SK-N-MC (cell line): ENCODE results near the gene TMPRSS6.

Experiments used
- DNase-seq: peaks from one replicate; pipeline ENCODE4 v3.0.0-alpha.2; 2011; ENCODE audit warnings: low read depth, low spot score
- H3K27ac ChIP-seq: fragments of 200-600 bp; sonication (generic); 2 replicates; pipeline ENCODE4 v1.5.1; 2016; ENCODE audit warnings: mixed run types
- H3K36me3 ChIP-seq: fragments of 200-600 bp; sonication (generic); 2 replicates; pipeline ENCODE4 v1.6.1; 2017; ENCODE audit warnings: antibody characterized with exemption, low read length, mixed read lengths; ENCODE audit not compliant: insufficient read depth
- H3K4me3 ChIP-seq: fragments of 200-600 bp; sonication (generic); 2 replicates; pipeline ENCODE4 v1.5.1; 2016
- H3K9ac ChIP-seq: fragments of 200-600 bp; sonication (generic); 2 replicates; pipeline ENCODE4 v1.8.0; 2017; ENCODE audit warnings: mixed run types, mixed read lengths; ENCODE audit not compliant: insufficient read length
- H3K9me3 ChIP-seq: fragments of 200-600 bp; sonication (generic); 2 replicates; pipeline ENCODE4 v1.6.1; 2017; ENCODE audit warnings: low read depth, mild to moderate bottlenecking, antibody characterized with exemption, low read length, moderate library complexity, mixed read lengths
- EZH2 ChIP-seq: fragments of 200-600 bp; sonication (generic); IDR thresholded peaks from one replicate; pipeline ENCODE4 v1.6.1; 2017; ENCODE audit warnings: antibody characterized with exemption
- FOXP2 ChIP-seq: optimal IDR thresholded peaks from 2 replicates; pipeline ENCODE3; 2011; ENCODE audit warnings: mild to moderate bottlenecking, moderate library complexity; ENCODE audit not compliant: insufficient read depth; ENCODE audit errors: extremely low read length, control extremely low read depth
- POLR2AphosphoS5 ChIP-seq: IDR thresholded peaks from 2 replicates; pipeline ENCODE4 v1.6.1; 2012; ENCODE audit warnings: mild to moderate bottlenecking, low read depth, low read length, borderline replicate concordance

TMPRSS6 gene

GRCh38 chr22:37090920-37091695 lies 18.4 kb downstream of the TMPRSS6 start:
- Histone ChIP-seq H3K36me3 (no peaks in the 10 kb centered on the region), H3K9ac (no peak overlapping the region), H3K9me3 (no peaks in the 10 kb centered on the region), H3K27ac (no peak overlapping the region), H3K4me3 (no peak overlapping the region)
- no peak for DNase-seq
- TF ChIP-seq POLR2AphosphoS5 = no peak

DNA sequence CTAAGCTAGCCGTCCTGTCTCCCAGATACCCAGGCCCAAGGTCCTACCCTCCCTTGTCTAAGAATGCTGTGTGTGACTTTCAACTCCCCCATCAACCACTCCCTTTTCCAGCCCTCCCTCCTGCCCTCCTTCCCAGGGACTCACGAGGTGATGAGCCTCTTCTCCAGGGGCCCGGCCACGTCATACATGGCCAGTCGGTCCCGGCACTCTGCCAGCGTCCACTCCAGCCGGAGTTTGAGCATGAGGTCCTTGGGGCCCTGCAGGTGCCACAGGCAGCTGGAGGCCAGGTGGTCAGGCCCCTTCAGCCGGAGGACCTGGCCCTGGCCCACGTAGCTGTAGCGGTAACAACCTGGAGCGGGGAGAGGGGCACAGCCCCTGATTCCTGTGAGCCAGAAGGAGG lies 20.1 kb downstream of the TMPRSS6 start:
- H3K9ac ChIP-seq = no peak overlapping the region
- no peak overlapping the region for H3K4me3 ChIP-seq
- TF ChIP-seq POLR2AphosphoS5 (no peak), EZH2 (no peak), FOXP2 (no peak)
- DNase-seq = no peak
- H3K36me3 ChIP-seq = no peaks in the 10 kb centered on the region
- H3K9me3 ChIP-seq = no peaks in the 10 kb centered on the region
- H3K27ac ChIP-seq = no peak overlapping the region

- no peak overlapping the region for H3K9ac ChIP-seq
- DNase-seq = no peak
- H3K36me3 ChIP-seq = no peaks in the 10 kb centered on the region
- H3K9me3 ChIP-seq = no peaks in the 10 kb centered on the region
- no peak overlapping the region for H3K4me3 ChIP-seq
- no peak for TF ChIP-seq EZH2
- TF ChIP-seq POLR2AphosphoS5 = no peak
- TF ChIP-seq FOXP2 = no peak
- H3K27ac ChIP-seq = no peak overlapping the region
Observed at GRCh38 chr22:37088750-37089408, 20.6 kb downstream of the TMPRSS6 start.

GRCh38 chr22:37088108-37088605 lies 21.4 kb downstream of the TMPRSS6 start:
- Histone ChIP-seq H3K36me3 (no peaks in the 10 kb centered on the region), H3K9me3 (no peaks in the 10 kb centered on the region), H3K27ac (no peak overlapping the region), H3K9ac (no peak overlapping the region), H3K4me3 (no peak overlapping the region)
- no peak for DNase-seq
- TF ChIP-seq FOXP2 = no peak
- TF ChIP-seq EZH2 = no peak
- TF ChIP-seq POLR2AphosphoS5 = no peak

GRCh38 chr22:37086184-37086583 lies 23.3 kb downstream of the TMPRSS6 start:
- DNase-seq = no peak

DNA sequence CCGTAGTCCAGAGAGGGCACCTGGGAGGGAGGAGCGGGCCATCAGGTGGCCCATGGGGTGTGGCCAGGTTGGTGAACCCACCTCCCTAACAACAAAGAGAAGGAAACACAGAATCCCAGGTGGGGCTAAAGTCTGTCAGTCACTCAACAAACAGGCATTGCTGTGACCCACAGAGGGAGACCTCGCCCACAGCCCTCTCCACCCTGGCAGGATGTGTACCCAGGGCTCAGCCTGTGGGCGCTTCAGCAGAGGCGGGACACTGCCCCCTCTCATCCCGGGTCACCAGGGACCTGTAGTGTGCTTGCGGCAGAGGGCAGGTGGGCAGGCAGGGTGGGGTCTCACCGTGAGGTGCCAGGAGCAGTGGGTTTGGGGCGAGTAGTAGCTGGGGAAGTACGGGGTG lies 25.1 kb downstream of the TMPRSS6 start:
- DNase-seq = no peak
- TF ChIP-seq FOXP2 = no peak
- TF ChIP-seq EZH2 = no peak
- no peak for TF ChIP-seq POLR2AphosphoS5
- H3K4me3 ChIP-seq = no peak overlapping the region
- no peaks in the 10 kb centered on the region for H3K9me3 ChIP-seq
- no peak overlapping the region for H3K27ac ChIP-seq
- no peak overlapping the region for H3K9ac ChIP-seq
- H3K36me3 ChIP-seq = no peaks in the 10 kb centered on the region

More at GRCh38 chr22:37086184-37086583, 23.3 kb downstream of the TMPRSS6 start:
- no peak for TF ChIP-seq EZH2
- TF ChIP-seq POLR2AphosphoS5 = no peak
- no peak for TF ChIP-seq FOXP2
- no peaks in the 10 kb centered on the region for H3K9me3 ChIP-seq
- H3K9ac ChIP-seq = no peak overlapping the region
- no peaks in the 10 kb centered on the region for H3K36me3 ChIP-seq
- no peak overlapping the region for H3K4me3 ChIP-seq
- no peak overlapping the region for H3K27ac ChIP-seq

GRCh38 chr22:37083914-37084313 lies 25.6 kb downstream of the TMPRSS6 start:
- Histone ChIP-seq H3K36me3 (no peaks in the 10 kb centered on the region), H3K4me3 (no peak overlapping the region), H3K27ac (no peak overlapping the region), H3K9me3 (no peaks in the 10 kb centered on the region), H3K9ac (no peak overlapping the region)
- TF ChIP-seq EZH2 = no peak
- DNase-seq = no peak

DNA sequence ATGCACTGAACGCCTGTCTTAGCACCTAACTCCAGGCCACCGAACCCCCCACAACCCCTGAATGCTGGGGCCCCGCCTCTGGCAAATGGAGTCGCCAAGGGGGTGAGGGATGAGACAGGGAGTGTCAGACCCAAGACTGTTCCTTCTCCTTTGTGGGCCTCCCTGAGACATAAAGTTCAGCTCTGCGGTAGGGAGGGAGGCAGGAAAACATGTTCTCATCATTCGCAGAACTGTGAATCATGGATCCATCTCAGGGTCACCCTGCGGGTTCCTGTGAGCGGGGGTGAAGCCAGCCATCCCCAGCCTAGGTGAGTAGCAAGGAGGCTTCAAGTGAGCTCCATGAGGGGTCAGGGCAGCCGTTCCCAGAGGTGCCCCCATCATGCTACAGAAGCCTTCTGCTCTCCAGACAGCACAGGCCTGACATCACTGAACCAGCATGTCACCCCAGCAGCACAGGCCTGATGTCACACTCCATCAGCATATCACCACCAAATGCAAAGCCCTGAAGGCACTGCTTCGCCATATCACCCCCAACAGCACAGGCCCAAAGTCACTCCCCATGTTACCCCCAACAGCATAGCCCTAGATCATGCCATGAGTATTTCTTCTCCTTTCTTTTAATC lies 27.2 kb downstream of the TMPRSS6 start:
- no peaks in the 10 kb centered on the region for H3K36me3 ChIP-seq
- DNase-seq = no peak
- no peak overlapping the region for H3K27ac ChIP-seq
- no peak overlapping the region for H3K4me3 ChIP-seq
- no peak overlapping the region for H3K9ac ChIP-seq
- TF ChIP-seq EZH2 (no peak), POLR2AphosphoS5 (no peak), FOXP2 (no peak)
- H3K9me3 ChIP-seq = no peaks in the 10 kb centered on the region

- no peak overlapping the region for H3K4me3 ChIP-seq
- TF ChIP-seq POLR2AphosphoS5 (no peak), EZH2 (no peak), FOXP2 (no peak)
- no peaks in the 10 kb centered on the region for H3K9me3 ChIP-seq
- no peak overlapping the region for H3K9ac ChIP-seq
- no peak for DNase-seq
- H3K27ac ChIP-seq = no peak overlapping the region
- H3K36me3 ChIP-seq = no peaks in the 10 kb centered on the region
Observed at GRCh38 chr22:37080838-37081237, 28.7 kb downstream of the TMPRSS6 start.
